Breast epithelium (tissue), 3 donors: Measurements from ENCODE around the gene NTN3.

ENCODE experiments used
- POLR2AphosphoS5 ChIP-seq, 3 donors: sonication (generic); formaldehyde crosslinking; IDR thresholded peaks; one replicate each; pipeline ENCODE4 v1.6.1; 2017; ENCODE audit warnings: antibody characterized with exemption in 3 of 3
- TF ChIP-seq, protein P1 (sequence below), 3 donors: fragments of 450-650 bp; IDR thresholded peaks; one replicate each; pipeline ENCODE4 v1.5.1; 2016 to 2017; ENCODE audit warnings: antibody characterized with exemption in 3 of 3, mild to moderate bottlenecking in 3 of 3, moderate library complexity in 3 of 3

DNA sequence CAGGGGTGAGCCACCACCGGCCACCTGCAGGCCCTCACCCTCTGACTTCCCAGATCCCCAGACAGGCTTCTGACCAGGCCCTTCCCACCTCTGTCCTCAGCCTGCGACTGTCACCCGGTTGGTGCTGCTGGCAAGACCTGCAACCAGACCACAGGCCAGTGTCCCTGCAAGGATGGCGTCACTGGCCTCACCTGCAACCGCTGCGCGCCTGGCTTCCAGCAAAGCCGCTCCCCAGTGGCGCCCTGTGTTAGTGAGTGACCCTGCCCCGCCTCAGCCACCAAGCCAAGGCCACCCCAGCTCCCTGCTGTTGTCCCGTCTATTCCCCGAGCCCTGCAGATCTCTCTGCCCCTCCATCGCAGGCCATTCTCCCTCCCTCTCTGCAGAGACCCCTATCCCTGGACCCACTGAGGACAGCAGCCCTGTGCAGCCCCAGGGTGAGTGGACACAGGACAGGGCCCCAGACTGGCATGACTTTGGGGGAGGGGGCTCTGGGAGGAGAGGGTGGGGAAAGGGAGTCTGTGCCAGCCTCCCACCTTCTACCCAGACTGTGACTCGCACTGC lies 1.9 kb downstream of the NTN3 start:
- TF ChIP-seq, protein P1, sequence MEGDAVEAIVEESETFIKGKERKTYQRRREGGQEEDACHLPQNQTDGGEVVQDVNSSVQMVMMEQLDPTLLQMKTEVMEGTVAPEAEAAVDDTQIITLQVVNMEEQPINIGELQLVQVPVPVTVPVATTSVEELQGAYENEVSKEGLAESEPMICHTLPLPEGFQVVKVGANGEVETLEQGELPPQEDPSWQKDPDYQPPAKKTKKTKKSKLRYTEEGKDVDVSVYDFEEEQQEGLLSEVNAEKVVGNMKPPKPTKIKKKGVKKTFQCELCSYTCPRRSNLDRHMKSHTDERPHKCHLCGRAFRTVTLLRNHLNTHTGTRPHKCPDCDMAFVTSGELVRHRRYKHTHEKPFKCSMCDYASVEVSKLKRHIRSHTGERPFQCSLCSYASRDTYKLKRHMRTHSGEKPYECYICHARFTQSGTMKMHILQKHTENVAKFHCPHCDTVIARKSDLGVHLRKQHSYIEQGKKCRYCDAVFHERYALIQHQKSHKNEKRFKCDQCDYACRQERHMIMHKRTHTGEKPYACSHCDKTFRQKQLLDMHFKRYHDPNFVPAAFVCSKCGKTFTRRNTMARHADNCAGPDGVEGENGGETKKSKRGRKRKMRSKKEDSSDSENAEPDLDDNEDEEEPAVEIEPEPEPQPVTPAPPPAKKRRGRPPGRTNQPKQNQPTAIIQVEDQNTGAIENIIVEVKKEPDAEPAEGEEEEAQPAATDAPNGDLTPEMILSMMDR (IDR thresholded peaks at IDR 0.05), result no peak
- no peak for TF ChIP-seq POLR2AphosphoS5 (IDR thresholded peaks at IDR 0.05)
